ENCODE results near the gene LRP1.

DNA sequence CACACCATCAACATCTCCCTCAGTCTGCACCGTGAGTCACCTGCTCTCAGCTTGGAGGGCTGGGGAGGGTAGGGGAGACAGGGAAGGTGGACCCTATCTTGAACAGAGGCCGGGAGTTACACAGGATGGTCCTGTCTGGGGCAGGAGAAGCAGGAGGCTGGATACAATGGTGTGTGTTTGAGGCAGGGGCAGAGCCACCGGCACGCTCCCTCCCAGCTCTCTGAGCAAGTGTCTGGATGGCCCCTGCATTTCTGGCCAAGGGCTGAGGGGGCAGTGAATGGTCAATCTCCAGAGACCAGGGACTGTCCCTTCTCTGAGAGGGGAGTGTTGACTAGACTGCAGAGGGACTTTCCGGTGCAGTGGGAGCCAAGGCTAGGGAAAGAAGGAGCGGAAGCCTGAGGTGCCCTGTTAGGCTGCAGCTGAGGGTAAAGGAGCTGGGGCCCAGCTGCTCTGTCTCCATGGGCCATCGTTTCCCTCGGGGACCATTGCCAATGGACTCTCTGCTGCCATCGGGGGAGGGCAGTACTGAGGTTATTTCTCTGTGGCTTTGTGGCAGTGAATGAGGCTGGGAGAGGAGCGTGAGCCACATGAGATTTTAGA lies 17.3 kb downstream of the LRP1 start:
- TF ChIP-seq FOXA2 (IDR thresholded peaks at IDR 0.05) = no peak
- TF ChIP-seq YY1 (IDR thresholded peaks at IDR 0.05) = no peak
- TF ChIP-seq, protein P1, sequence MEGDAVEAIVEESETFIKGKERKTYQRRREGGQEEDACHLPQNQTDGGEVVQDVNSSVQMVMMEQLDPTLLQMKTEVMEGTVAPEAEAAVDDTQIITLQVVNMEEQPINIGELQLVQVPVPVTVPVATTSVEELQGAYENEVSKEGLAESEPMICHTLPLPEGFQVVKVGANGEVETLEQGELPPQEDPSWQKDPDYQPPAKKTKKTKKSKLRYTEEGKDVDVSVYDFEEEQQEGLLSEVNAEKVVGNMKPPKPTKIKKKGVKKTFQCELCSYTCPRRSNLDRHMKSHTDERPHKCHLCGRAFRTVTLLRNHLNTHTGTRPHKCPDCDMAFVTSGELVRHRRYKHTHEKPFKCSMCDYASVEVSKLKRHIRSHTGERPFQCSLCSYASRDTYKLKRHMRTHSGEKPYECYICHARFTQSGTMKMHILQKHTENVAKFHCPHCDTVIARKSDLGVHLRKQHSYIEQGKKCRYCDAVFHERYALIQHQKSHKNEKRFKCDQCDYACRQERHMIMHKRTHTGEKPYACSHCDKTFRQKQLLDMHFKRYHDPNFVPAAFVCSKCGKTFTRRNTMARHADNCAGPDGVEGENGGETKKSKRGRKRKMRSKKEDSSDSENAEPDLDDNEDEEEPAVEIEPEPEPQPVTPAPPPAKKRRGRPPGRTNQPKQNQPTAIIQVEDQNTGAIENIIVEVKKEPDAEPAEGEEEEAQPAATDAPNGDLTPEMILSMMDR (IDR thresholded peaks at IDR 0.05; ENCODE audit: low read depth, low read length, missing input control) = no peak
- no peak for TF ChIP-seq GABPA (IDR thresholded peaks at IDR 0.05 in 1 of 2, conservative IDR thresholded peaks at IDR 0.05 in 1 of 2)
- no peak for TF ChIP-seq RXRA (IDR thresholded peaks at IDR 0.05)
- TF ChIP-seq, protein P2, sequence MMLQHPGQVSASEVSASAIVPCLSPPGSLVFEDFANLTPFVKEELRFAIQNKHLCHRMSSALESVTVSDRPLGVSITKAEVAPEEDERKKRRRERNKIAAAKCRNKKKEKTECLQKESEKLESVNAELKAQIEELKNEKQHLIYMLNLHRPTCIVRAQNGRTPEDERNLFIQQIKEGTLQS (IDR thresholded peaks at IDR 0.05) = no peak
- no peak for TF ChIP-seq TAF1 (conservative IDR thresholded peaks at IDR 0.05)
- TF ChIP-seq, protein P3, sequence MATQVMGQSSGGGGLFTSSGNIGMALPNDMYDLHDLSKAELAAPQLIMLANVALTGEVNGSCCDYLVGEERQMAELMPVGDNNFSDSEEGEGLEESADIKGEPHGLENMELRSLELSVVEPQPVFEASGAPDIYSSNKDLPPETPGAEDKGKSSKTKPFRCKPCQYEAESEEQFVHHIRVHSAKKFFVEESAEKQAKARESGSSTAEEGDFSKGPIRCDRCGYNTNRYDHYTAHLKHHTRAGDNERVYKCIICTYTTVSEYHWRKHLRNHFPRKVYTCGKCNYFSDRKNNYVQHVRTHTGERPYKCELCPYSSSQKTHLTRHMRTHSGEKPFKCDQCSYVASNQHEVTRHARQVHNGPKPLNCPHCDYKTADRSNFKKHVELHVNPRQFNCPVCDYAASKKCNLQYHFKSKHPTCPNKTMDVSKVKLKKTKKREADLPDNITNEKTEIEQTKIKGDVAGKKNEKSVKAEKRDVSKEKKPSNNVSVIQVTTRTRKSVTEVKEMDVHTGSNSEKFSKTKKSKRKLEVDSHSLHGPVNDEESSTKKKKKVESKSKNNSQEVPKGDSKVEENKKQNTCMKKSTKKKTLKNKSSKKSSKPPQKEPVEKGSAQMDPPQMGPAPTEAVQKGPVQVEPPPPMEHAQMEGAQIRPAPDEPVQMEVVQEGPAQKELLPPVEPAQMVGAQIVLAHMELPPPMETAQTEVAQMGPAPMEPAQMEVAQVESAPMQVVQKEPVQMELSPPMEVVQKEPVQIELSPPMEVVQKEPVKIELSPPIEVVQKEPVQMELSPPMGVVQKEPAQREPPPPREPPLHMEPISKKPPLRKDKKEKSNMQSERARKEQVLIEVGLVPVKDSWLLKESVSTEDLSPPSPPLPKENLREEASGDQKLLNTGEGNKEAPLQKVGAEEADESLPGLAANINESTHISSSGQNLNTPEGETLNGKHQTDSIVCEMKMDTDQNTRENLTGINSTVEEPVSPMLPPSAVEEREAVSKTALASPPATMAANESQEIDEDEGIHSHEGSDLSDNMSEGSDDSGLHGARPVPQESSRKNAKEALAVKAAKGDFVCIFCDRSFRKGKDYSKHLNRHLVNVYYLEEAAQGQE (IDR thresholded peaks at IDR 0.05) = no peak
- no peak for TF ChIP-seq JUND (IDR thresholded peaks at IDR 0.05)
- no peak for TF ChIP-seq SP1 (IDR thresholded peaks at IDR 0.05)
- TF ChIP-seq, protein P4, sequence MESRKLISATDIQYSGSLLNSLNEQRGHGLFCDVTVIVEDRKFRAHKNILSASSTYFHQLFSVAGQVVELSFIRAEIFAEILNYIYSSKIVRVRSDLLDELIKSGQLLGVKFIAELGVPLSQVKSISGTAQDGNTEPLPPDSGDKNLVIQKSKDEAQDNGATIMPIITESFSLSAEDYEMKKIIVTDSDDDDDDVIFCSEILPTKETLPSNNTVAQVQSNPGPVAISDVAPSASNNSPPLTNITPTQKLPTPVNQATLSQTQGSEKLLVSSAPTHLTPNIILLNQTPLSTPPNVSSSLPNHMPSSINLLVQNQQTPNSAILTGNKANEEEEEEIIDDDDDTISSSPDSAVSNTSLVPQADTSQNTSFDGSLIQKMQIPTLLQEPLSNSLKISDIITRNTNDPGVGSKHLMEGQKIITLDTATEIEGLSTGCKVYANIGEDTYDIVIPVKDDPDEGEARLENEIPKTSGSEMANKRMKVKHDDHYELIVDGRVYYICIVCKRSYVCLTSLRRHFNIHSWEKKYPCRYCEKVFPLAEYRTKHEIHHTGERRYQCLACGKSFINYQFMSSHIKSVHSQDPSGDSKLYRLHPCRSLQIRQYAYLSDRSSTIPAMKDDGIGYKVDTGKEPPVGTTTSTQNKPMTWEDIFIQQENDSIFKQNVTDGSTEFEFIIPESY (IDR thresholded peaks at IDR 0.05) = no peak
